HEK293 (cell line): ENCODE data around the gene CLASP1.

Experiments used
- CTCF ChIP-seq: fragments of 450-650 bp; formaldehyde crosslinking; IDR thresholded peaks from 2 replicates; pipeline ENCODE4 v1.5.1; 2016; ENCODE audit warnings: missing biosample characterization, missing genetic modification characterization
- ZNF26 ChIP-seq: fragments of 450-650 bp; formaldehyde crosslinking; IDR thresholded peaks from 2 replicates; pipeline ENCODE4 v1.5.1; 2016; ENCODE audit warnings: missing biosample characterization, missing genetic modification characterization
- ZNF704 ChIP-seq: fragments of 450-650 bp; formaldehyde crosslinking; IDR thresholded peaks from 2 replicates; pipeline ENCODE4 v1.5.1; 2016; ENCODE audit warnings: missing biosample characterization, missing genetic modification characterization

- TF ChIP-seq ZNF26 (tag by site-specific recombination) (no peak), CTCF (tag by site-specific recombination) (no peak), ZNF704 (no peak)
These were observed 231.4 kb downstream of the CLASP1 start for GRCh38 chr2:121417826-121418225.
